NCI-H2196 treated with DMSO at 0.1 percent for 48 hours (cell line): ENCODE data around the gene PSAT1.

Experiments used
- DNase-seq: peaks from one replicate; lab custom pipeline; 2025; ENCODE audit not compliant: unreplicated experiment; lab: John Stamatoyannopoulos, UW

Gene PSAT1

DNA sequence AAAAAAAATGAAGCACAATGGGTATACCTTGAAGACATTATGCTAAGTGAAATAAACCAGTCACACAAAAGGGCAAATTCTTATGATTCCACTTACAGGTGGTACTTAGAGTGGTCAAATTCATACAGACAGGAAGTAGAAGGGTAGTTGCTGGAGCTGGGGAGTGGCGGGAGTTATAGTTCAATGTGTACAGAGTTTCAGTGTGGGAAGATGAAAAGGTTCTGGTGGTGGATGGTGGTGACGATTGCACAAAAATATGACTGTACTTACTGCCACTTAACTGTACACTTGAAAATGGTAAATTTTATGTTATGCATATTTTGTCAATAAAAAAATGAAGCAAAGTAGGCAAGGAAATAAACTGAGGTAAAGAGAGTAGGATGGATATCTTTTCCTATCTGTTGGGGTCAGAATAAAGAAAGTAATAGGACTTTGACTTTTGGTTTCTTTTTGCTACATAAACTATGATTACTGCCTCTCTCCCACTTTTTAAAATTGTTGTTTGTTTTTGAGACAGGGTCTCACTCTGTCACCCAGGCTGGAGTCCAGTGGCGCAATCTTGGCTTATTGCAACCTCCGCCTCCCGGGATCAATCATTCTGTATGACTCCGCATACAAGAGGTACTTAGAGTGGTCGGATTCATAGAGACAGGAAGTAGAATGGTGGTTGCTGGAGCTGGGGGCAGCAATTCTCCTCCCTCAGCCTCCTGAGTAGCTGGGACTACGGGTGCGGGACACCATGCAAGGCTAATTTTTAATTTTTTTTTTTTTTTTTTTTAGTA, 4.0 kb upstream of the PSAT1 start:
- DNase-seq: no peak

DNA sequence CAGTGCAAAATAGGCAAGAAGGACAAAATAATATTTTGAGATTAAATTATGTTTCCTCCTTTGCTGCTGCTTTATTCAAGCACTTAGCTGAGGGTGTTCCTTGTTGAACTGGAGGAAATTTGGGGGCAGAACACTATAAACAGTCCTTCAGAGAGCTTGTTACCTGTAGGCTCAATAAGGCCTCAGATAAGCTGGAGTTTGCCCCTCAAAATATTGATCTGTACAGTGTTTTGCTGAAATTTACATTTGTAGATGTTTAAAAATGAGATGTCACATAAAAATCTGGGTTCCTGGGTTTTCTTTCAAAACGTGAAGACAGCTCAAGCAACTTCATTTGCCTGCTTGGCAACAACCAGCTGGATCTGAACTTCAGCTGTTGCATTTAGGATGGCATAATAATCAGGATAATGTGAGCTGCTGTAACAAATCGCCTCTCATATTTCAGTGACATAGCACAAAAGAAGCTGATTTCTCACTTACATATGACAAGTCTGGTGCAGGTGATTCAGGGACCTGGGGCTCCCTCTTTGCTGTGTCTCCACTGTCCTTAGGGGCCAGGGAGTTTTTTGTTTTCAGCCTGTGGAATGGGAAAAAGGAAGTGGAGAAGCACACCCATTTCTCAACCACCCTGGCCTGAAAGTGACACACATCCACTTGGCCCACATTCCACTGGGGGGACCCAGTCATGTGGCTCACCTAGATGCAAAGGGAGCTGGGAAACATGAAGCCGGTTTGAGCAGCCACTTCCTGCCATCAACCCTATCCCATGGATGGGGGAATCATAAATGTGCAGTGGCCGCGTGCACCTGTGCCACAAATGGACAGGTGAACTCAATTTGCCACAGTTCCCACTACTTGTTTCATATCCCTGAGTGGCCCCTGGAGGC, 2.4 kb upstream of the PSAT1 start:
- DNase-seq: no peak

- DNase-seq: no peak
Measured at GRCh38 chr9:78295177-78295575, 1.7 kb upstream of the PSAT1 start.

DNA sequence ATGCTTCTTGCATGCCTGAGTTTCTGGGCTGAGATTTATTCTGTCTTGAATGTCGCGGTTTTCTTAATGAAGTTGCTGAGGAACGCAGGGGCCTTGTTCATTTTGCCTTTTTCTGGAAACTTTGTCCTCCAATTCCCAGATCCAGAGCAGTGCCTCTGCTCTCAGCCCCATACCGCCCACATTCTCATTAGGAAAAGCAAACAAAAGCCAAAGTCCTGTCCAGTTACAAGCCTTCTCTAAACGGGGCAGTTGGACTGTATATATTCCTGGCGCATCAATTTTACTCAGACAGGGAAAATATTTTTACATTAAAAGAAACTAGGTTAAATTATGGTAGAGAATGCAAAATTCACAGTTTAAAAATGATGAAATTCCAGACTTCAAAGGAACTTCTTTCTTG, 1.2 kb upstream of the PSAT1 start:
- DNase-seq: no peak

DNA sequence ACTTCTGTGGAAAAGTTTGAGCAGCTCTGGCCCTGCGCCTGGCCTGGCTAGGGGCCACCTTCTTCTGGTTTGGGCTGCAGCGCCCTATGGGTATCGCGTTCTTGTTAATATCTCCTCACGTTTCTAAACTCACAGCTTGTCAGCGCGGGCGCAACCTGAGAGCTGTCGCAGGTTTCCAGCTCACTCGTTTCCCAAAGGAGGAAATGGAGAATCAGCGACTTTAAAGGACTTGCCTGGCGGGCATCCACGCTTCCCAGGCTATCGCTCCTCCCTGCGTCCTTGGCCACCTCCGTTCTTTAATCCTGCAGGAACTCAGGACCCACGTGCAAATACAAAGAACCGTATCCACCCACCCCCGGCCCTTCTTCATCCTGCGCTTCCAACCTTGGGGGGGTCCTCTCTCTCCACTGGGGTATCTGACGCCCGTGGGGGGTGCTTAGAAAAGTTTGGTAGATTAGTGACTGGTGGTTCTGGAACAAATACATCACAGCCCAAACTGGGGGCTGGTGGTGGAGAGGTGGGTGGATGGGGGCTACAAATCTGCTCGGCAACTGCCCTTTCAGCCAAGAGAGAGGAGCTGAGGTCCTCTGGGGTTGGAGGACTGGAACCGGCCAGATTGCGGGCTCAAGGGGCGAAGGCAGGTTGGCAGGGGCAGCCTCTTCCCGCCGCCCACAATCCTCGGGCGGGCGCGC, 578 bp upstream of the PSAT1 start:
- DNase-seq: peak; percentile 26

DNA sequence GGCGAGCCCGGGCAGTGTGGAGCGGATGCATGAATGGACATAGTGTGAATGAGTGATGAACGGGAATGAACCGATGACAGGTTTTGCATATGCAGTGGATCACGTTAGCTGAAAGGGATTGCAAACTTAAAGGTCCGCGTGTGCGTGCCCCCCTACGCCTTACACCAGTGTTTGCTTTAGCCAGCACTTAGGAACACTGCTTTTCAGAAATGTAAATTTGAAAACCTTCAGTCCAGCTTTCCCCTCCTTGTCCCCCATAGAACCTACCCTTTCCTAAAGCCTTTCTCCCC, 692 bp downstream of the PSAT1 start:
- DNase-seq: no peak

DNA sequence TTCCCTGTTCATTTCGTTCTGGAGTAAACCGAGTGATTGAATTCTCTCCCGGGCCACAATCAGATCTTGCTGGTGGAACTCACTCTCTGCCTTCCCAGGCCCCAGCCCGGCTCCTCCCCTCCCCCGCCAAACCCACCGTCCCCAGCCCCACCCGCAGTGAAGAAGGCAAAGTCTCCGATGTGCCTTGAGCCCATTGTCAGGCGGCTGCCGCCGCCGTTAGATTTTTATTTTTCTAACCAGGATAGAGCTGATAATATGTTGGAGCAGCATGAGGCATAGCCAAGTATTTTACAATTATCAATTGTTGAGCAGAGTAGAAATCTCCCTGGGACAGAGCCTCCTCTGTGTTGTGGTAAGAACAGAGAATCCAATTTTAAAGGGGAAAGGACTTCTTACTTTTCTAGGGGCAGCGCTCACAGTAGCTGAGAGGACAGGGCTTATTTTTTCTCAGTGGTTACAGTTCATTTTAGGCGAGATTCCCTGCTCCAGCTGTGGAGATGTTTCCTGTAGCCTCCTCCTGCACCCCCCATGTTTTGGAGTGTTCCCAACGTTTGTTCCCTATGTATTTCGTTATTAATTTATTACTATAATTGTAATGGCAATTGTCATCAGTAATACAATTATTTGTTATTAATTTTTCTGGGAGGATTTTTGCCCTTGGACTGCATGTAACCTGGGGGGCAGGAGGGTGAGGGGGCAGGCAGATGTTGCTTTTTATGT, 1.3 kb downstream of the PSAT1 start:
- DNase-seq: no peak

- DNase-seq: no peak
Measured at GRCh38 chr9:78300209-78300608, 3.3 kb downstream of the PSAT1 start.

DNA sequence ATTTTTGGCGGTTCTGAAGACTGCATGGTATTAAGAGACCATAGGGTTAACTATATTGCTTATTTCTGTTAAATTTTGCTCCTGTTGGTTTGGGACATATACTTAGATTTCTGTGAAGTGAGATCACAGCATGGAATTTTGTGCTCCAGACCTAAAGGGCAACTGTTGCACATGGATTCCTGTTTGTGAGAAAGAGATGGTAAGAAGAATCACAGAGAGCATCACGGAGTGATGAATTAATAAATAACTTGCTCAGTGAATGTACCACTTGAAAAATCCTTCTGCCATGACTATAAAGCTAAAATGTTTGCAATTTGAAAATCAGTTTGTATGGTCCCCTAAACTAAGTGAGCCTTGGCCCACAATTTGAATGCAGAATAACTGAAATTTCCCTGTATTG, 4.5 kb downstream of the PSAT1 start:
- no peak for DNase-seq

GRCh38 chr9:78303377-78304062, 6.6 kb downstream of the PSAT1 start:
- no peak for DNase-seq

DNA sequence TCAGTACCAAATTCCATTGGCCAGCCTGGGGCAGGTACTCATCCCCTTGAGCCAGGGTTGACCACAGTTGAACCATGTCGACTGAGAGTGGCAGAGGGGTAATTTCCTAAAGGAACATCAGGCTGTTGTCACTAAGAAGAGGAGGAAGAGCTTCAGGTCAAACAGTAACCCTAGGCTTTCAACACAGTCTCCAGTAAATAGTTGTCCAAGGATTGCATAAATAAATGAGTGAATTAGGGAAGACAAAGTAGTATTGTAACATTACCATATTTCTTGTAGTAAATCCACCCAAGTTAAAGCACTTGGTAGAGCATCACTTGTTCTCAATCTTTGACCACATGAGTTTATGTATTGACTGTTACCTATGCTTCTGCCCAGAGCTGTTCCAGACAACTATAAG, 7.4 kb downstream of the PSAT1 start:
- DNase-seq: no peak

- DNase-seq: no peak
Measured at GRCh38 chr9:78306222-78307076, 9.5 kb downstream of the PSAT1 start.

- DNase-seq: no peak
Measured at GRCh38 chr9:78307360-78307759, 10.4 kb downstream of the PSAT1 start.

GRCh38 chr9:78309066-78309465, 12.1 kb downstream of the PSAT1 start:
- no peak for DNase-seq

DNA sequence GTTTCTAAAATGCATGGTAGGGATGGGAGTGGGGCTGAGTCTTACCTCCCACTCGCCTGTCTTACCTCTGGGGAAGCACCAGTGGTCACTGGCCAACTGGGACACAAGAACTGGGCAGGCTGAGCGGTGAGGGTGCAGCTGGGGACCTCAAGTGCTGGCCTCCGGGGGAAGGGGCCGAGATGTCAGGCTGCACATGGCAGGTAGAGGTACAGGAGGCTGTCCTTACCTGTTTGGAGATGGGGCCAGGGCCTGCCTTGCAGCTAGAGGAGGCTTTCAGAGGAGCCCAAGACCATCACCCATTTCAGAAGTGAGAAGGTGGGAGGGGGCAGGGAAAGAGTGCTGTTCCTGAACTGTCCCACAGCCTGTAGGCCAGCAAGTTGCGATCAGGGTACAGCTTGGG, 14.2 kb downstream of the PSAT1 start:
- no peak for DNase-seq

DNA sequence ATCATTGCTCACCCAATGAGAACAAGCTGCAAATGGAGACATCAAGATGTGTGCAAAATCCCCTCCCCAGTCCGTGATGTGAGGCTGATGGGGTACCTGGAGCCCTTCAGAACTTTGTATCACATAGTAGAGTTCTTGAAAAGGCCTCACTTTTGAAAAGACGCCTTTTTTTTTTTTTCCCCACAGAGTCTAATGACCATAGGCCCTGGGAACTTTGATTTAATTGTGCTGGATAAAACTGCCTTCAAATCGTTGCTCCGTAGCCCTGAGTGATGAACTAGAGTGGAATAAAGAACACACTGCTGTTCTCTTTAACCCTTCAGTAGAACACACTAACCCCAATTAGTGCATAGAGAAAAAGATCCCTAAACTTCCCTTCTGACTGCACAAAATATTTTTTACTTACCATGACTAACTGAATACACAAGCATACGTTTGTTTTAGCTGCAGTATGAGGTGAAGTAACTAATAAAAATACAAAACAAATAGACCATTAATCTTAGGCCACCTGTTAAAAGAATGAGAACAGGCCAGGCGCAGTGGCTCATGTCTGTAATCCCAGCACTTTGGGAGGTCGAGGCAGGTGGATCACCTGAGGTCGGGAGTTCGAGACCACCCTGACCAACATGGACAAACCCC, 15.1 kb downstream of the PSAT1 start:
- DNase-seq: peak; percentile 3

DNA sequence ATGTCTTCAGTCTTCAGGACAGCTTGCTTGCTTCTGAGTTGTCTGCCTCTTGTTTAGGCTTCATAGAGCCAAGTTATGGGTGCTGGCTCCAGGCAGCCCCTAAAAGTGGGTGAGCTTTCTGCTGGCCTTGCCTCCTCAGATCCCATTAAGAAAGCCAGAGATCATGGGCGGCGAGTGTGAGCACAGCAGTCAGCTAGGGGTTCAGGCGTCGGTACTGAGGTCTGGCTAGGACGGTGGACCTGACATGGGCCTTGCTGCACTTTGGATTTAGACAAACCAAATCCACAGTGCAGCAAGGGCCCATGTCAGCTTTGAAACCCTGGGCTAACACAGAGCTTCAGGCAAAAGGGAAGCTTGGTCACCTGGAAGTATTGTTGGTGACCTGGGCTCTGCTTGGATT, 17.6 kb downstream of the PSAT1 start:
- DNase-seq: no peak

DNA sequence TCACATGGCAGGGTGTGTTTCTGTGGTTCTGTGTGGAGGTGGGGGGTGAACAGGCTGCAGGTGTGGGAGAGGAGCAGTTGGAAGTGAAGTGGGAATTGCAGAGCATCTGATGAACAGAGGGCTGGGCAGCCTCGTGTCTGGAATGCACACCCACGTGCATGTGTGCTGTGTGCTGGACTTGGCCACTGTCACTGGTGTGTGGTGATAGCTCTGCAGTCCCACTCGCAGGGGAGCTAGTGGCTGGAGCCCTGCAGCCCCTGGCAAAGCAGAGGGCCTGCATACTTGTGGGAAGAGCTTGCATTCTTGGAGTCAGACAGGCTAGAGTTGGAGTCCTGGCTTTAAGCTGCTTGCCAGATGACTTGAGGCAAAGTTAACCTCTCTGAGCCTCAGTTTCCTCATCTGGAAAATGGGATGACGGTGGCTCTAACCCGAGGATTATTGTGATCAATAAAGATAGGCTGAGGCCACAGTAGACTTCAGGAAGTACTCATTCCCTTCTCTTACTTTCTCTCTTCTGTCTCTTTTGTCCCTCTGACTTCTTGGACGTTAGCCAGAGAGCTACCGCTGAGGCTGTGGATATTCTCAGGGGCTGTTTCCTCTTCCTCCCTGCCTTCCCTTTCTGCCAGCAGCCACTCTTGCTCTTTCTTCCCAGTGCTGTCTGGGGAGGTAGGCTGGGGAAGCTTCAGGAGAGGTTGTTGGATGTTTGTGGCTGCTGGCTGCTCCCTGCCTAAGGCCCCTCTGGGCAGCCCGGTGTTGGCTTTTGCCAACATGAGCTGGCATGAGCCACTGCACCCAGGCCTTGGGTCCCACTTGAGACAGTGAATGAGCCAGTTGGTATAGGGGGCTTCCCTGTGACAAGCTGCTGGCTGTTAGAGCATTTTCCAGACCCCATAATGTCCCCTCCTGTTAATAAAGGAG, 18.3 kb downstream of the PSAT1 start:
- no peak for DNase-seq
